ENCODE data around the gene NFIB. TPM values are rescaled to one million over a fixed set of nuclear protein-coding genes. Genes with fewer than 3 reads are reported as not detected.

NFIB gene
- total and polyA plus RNA-seq, 2 donors (not counting 3 experiments of a cell fraction or from before 2014, with no cell fraction given) = 26.4 to 174 TPM

- DNase-seq (ENCODE audit: low read depth, low spot score) (peak; percentile 71), FAIRE-seq (no peak)
- H3K36me3 ChIP-seq (ENCODE audit: control insufficient read depth in 2 of 2, extremely low read depth in 1 of 2, insufficient read depth in 2 of 2, low read length in 2 of 2) = peaks cover 19 to 53% of the 10 kb centered on the region in 2 experiments
- no peak overlapping the region for H2AFZ ChIP-seq (ENCODE audit: low read depth, low read length)
- dilution Hi-C loops (cut with MboI; ENCODE audit: extremely low pct_ligation_motif_present, low sequenced_read_pairs) (no loop called here), intact Hi-C loops (cut with micrococcal nuclease) (no loop called here)
- no peaks in the 10 kb centered on the region for H3K79me2 ChIP-seq (ENCODE audit: control insufficient read depth, insufficient read depth, low read length)
- H3K4me3 ChIP-seq (replicated peaks in 1 of 3; ENCODE audit: insufficient read depth in 1 of 3, low read depth in 1 of 3, low read length in 3 of 3) = no peak overlapping the region
- H3K4me1 ChIP-seq (ENCODE audit: control insufficient read depth, extremely low read depth, insufficient read depth, low read length) = peaks cover 18% of the 10 kb centered on the region
- no peak overlapping the region for H3K27ac ChIP-seq (ENCODE audit: insufficient read depth, low read depth, low read length)
- no peaks in the 10 kb centered on the region for H4K20me1 ChIP-seq (replicated peaks; ENCODE audit: control insufficient read depth, extremely low read depth, insufficient read depth, low read length)
- TF ChIP-seq MAX (IDR thresholded peaks at IDR 0.05; ENCODE audit: insufficient read depth, insufficient read length) (no peak), EZH2 (IDR thresholded peaks at IDR 0.05; ENCODE audit: borderline replicate concordance, low read depth, low read length, severe bottlenecking) (no peak), FOS (IDR thresholded peaks at IDR 0.05; ENCODE audit: borderline replicate concordance, insufficient read depth, low read length) (no peak), POLR2AphosphoS5 (IDR thresholded peaks at IDR 0.05; ENCODE audit: insufficient read depth, low read depth, low read length) (no peak), CTCF (IDR thresholded peaks at IDR 0.05; ENCODE audit: extremely low read depth in 1 of 2, insufficient read depth in 1 of 2, low read depth in 1 of 2, low read length in 2 of 2) (no peak), GATA2 (IDR thresholded peaks at IDR 0.05; ENCODE audit: insufficient read depth, insufficient read length, low read depth, low read length) (no peak), MYC (IDR thresholded peaks at IDR 0.05; ENCODE audit: low read depth, low read length) (no peak)
- H3K9me1 ChIP-seq (replicated peaks; ENCODE audit: control insufficient read depth, extremely low read depth, insufficient read depth, low read length) = peaks cover 3% of the 10 kb centered on the region
- H3K9me3 ChIP-seq (replicated peaks; ENCODE audit: control insufficient read depth, insufficient read depth, low read length) = no peaks in the 10 kb centered on the region
- CTCF ChIA-PET = interaction anchor here (1.0 to 1.4 kb wide), 2 partner anchors 15 to 684 kb away, joined by 5 to 6 read pairs; no protein-coding TSS in a partner anchor
- BruUV-seq (replicated peaks) = no TSS peak
- no peak overlapping the region for H3K4me2 ChIP-seq (ENCODE audit: insufficient read depth, low read length)
- H3K27me3 ChIP-seq (ENCODE audit: control insufficient read depth in 2 of 2, insufficient read depth in 2 of 2, low read length in 2 of 2) = no peaks in the 10 kb centered on the region
- POLR2A ChIA-PET = no interaction called here
- H3K9ac ChIP-seq (replicated peaks; ENCODE audit: extremely low read depth, insufficient read depth, low read length) = no peak overlapping the region
These were observed 202.2 kb downstream of the NFIB start for GRCh38 chr9:14111696-14112095.

Data from endothelial cell of umbilical vein (primary cell).